ENCODE measurements around the gene CCDC54.

DNA sequence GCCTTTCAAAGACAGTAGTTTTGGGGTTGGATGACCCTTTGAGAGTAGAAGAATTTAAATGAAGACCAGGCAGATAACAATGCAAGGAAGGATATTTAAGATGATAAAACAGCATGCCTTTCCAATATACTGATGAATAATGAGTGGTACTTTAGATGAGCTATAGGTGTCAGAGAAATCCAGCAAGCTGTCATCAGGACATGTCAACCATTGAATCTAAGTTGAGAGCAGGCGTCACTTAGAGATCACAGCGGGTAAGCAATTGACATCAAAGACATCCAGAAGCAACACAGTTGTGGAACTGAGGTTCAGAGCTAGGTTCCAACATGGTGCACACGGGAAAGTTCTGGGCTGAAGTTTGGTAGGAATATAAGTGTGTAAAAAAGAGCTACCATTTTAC lies 25.0 kb downstream of the CCDC54 start:
- TF ChIP-seq POLR2A (IDR thresholded peaks at IDR 0.05; ENCODE audit: low read length) = no peak
- no peak for TF ChIP-seq GATA1 (IDR thresholded peaks at IDR 0.05; ENCODE audit: low read depth, low read length)
